ENCODE measurements around the gene VPS41.

VPS41 gene

DNA sequence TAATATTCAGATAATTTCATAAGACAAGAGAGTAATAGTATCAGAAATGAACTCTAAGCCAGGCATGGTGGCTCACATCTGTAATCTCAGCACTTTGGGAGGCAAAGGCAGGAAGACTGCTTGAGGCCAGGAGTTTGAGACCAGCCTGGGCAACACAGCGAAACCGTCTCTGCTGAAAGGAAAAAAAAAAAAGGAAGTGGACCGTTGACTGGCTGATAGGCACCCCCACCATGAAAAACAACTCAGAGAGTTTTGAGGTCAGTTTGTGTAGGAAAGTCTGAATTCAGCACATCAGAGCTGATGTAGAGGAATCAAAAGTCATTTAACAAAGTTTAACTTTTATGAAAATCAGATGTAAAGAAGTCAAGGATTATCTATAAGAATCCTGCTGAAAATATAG, 214.7 kb downstream of the VPS41 start:
- H3K4me1 ChIP-seq (ENCODE audit: control insufficient read depth, insufficient read depth, low read length), result no peaks in the 10 kb centered on the region
- no peak for TF ChIP-seq ZNF433 (tag by site-specific recombination; IDR thresholded peaks at IDR 0.05; ENCODE audit: low read depth)
- TF ChIP-seq ZNF311 (tag by site-specific recombination; IDR thresholded peaks at IDR 0.05; ENCODE audit: borderline replicate concordance), result no peak
- TF ChIP-seq ZNF555 (tag by site-specific recombination; conservative IDR thresholded peaks at IDR 0.05), result no peak
- no peak for TF ChIP-seq ZNF548 (tag by site-specific recombination; IDR thresholded peaks at IDR 0.05)
- TF ChIP-seq ZNF837 (tag by site-specific recombination; IDR thresholded peaks at IDR 0.05), result no peak
- TF ChIP-seq, protein P1, sequence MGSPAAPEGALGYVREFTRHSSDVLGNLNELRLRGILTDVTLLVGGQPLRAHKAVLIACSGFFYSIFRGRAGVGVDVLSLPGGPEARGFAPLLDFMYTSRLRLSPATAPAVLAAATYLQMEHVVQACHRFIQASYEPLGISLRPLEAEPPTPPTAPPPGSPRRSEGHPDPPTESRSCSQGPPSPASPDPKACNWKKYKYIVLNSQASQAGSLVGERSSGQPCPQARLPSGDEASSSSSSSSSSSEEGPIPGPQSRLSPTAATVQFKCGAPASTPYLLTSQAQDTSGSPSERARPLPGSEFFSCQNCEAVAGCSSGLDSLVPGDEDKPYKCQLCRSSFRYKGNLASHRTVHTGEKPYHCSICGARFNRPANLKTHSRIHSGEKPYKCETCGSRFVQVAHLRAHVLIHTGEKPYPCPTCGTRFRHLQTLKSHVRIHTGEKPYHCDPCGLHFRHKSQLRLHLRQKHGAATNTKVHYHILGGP (tag by site-specific recombination; IDR thresholded peaks at IDR 0.05), result no peak
- no peak for TF ChIP-seq ZNF174 (tag by site-specific recombination; IDR thresholded peaks at IDR 0.05)
- no peak for TF ChIP-seq HOXD13 (CRISPR knock-in tag; IDR thresholded peaks at IDR 0.05; ENCODE audit: borderline replicate concordance)
- TF ChIP-seq, protein P2, sequence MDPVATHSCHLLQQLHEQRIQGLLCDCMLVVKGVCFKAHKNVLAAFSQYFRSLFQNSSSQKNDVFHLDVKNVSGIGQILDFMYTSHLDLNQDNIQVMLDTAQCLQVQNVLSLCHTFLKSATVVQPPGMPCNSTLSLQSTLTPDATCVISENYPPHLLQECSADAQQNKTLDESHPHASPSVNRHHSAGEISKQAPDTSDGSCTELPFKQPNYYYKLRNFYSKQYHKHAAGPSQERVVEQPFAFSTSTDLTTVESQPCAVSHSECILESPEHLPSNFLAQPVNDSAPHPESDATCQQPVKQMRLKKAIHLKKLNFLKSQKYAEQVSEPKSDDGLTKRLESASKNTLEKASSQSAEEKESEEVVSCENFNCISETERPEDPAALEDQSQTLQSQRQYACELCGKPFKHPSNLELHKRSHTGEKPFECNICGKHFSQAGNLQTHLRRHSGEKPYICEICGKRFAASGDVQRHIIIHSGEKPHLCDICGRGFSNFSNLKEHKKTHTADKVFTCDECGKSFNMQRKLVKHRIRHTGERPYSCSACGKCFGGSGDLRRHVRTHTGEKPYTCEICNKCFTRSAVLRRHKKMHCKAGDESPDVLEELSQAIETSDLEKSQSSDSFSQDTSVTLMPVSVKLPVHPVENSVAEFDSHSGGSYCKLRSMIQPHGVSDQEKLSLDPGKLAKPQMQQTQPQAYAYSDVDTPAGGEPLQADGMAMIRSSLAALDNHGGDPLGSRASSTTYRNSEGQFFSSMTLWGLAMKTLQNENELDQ (tag by site-specific recombination; IDR thresholded peaks at IDR 0.05; ENCODE audit: low read depth), result no peak
- no peak for TF ChIP-seq OVOL3 (tag by site-specific recombination; IDR thresholded peaks at IDR 0.05)
- no peak for TF ChIP-seq GLIS2 (tag by site-specific recombination; IDR thresholded peaks at IDR 0.05)
- TF ChIP-seq ZNF211 (tag by site-specific recombination; IDR thresholded peaks at IDR 0.05; ENCODE audit: low read depth), result no peak
- TF ChIP-seq ZNF140 (tag by site-specific recombination; IDR thresholded peaks at IDR 0.05), result no peak
- TF ChIP-seq, protein P3, sequence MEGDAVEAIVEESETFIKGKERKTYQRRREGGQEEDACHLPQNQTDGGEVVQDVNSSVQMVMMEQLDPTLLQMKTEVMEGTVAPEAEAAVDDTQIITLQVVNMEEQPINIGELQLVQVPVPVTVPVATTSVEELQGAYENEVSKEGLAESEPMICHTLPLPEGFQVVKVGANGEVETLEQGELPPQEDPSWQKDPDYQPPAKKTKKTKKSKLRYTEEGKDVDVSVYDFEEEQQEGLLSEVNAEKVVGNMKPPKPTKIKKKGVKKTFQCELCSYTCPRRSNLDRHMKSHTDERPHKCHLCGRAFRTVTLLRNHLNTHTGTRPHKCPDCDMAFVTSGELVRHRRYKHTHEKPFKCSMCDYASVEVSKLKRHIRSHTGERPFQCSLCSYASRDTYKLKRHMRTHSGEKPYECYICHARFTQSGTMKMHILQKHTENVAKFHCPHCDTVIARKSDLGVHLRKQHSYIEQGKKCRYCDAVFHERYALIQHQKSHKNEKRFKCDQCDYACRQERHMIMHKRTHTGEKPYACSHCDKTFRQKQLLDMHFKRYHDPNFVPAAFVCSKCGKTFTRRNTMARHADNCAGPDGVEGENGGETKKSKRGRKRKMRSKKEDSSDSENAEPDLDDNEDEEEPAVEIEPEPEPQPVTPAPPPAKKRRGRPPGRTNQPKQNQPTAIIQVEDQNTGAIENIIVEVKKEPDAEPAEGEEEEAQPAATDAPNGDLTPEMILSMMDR (tag by site-specific recombination; IDR thresholded peaks at IDR 0.05), result no peak
- no peak for TF ChIP-seq ZNF777 (tag by site-specific recombination; IDR thresholded peaks at IDR 0.05; ENCODE audit: borderline replicate concordance)
- TF ChIP-seq ZBTB7A (tag by site-specific recombination; IDR thresholded peaks at IDR 0.05; ENCODE audit: low read depth), result no peak
- no peak for TF ChIP-seq ZNF48 (tag by site-specific recombination; IDR thresholded peaks at IDR 0.05)
- no peak for TF ChIP-seq ZNF621 (tag by site-specific recombination; IDR thresholded peaks at IDR 0.05)
- H3K36me3 ChIP-seq (ENCODE audit: control insufficient read depth in 2 of 2, insufficient read depth in 1 of 2, low read length in 2 of 2), result no peaks in the 10 kb centered on the region
- ChIA-PET POLR2A (no interaction called here), CTCF (interaction anchor here (0.6 kb wide), 1 partner anchor 838 kb away, joined by 6 read pairs; no protein-coding TSS in a partner anchor)
- no peak overlapping the region for H3K4me3 ChIP-seq (ENCODE audit: low read depth, low read length)
- H3K27ac ChIP-seq (ENCODE audit: extremely low read depth, low read depth, low read length), result no peak overlapping the region
- H3K9me3 ChIP-seq (ENCODE audit: control insufficient read depth, insufficient read depth, low read depth, low read length), result no peaks in the 10 kb centered on the region

DNA sequence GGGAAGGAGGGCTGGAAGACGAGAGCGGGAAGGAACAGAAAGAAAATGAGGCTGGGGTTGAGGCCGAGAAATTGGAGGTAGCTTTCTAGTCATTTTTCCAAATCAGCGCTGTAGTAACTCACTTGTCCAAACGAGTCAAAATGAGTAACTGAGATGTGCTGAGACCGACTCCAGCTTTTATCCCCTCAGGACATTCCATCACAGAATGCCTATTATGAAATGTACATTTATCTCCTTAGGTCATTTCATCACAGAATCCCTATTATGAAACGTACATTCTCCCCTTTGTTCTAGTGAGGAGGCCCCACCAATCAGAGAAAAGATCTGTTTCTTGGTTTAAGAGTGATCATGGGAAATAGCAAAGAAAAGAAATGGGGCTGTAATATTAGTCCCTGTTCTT, 222.1 kb downstream of the VPS41 start:
- no peak overlapping the region for H3K4me3 ChIP-seq (ENCODE audit: low read depth, low read length)
- no peaks in the 10 kb centered on the region for H3K9me3 ChIP-seq (ENCODE audit: control insufficient read depth, insufficient read depth, low read depth, low read length)
- CTCF ChIA-PET, result no interaction called here
- no peak overlapping the region for H3K27ac ChIP-seq (ENCODE audit: extremely low read depth, low read depth, low read length)
- TF ChIP-seq ZSCAN16 (tag by site-specific recombination; IDR thresholded peaks at IDR 0.05), result no peak
- TF ChIP-seq ZNF658 (tag by site-specific recombination; IDR thresholded peaks at IDR 0.05), result no peak
- no peak for TF ChIP-seq ZNF133 (tag by site-specific recombination; IDR thresholded peaks at IDR 0.05)
- no peaks in the 10 kb centered on the region for H3K36me3 ChIP-seq (ENCODE audit: control insufficient read depth in 2 of 2, insufficient read depth in 1 of 2, low read length in 2 of 2)
- peaks cover 6% of the 10 kb centered on the region; the same call in 1 of the 2 replicates for H3K4me1 ChIP-seq (ENCODE audit: control insufficient read depth, insufficient read depth, low read length)
- POLR2A ChIA-PET, result no interaction called here

Measured in HEK293 (cell line).